ENCODE data around the gene MBP. TPM values are rescaled to one million over a fixed set of nuclear protein-coding genes. Genes with fewer than 3 reads are reported as not detected.
"Not testable (repeated sequence)": the region's sequence is repeated elsewhere in the genome, so short reads cannot be mapped to it uniquely, and the experiment has no call there.

The MBP gene
- total and polyA plus RNA-seq, 2 experiments from 2014 or later, result 18.4 to 22.9 TPM

- no peak for TF ChIP-seq ZNF462 (CRISPR knock-in tag; IDR thresholded peaks at IDR 0.05)
- no peak for TF ChIP-seq CREB1 (CRISPR knock-in tag; IDR thresholded peaks at IDR 0.05; ENCODE audit: low read depth)
- no peak for TF ChIP-seq STAT1 (IDR thresholded peaks at IDR 0.05; ENCODE audit: unreplicated experiment)
- no peak for TF ChIP-seq JUNB (IDR thresholded peaks at IDR 0.05; ENCODE audit: unreplicated experiment)
- TF ChIP-seq POLR2AphosphoS5 (IDR thresholded peaks at IDR 0.05; ENCODE audit: low read depth), result no peak
- TF ChIP-seq ETS1 (IDR thresholded peaks at IDR 0.05), result no peak
- no peak for TF ChIP-seq ZNF331 (CRISPR knock-in tag; IDR thresholded peaks at IDR 0.05; ENCODE audit: low read depth)
These were observed 184.2 kb downstream of the MBP start (continued) for GRCh38 chr18:76948345-76948744.

- not testable (repeated sequence) for H3K4me1 Mint-ChIP-seq; H3K4me3 ChIP-seq; H3K27me3 Mint-ChIP-seq (ENCODE audit: insufficient read depth, low read depth, poor library complexity); H3K4me2 ChIP-seq; H3K27ac Mint-ChIP-seq; H3K9me2 ChIP-seq (ENCODE audit: insufficient read depth); H3K9me3 Mint-ChIP-seq; DNase-seq (ENCODE audit: low spot score); H3K27me3 ChIP-seq (ENCODE audit: insufficient read depth); H3F3A ChIP-seq (replicated peaks; ENCODE audit: low read depth); H2AFZ ChIP-seq; H3K4me3 Mint-ChIP-seq; H3K27ac ChIP-seq (ENCODE audit: low read depth); H3K36me3 ChIP-seq (ENCODE audit: insufficient read depth); H3K4me1 ChIP-seq (ENCODE audit: insufficient read depth); H3K79me2 ChIP-seq (replicated peaks; ENCODE audit: insufficient read depth); H4K20me1 ChIP-seq (replicated peaks; ENCODE audit: insufficient read depth); ATAC-seq
- H3K36me3 Mint-ChIP-seq (ENCODE audit: low read depth), result peaks cover 29% of the 10 kb centered on the region
These were observed 188.2 kb downstream of the MBP start for GRCh38 chr18:76944346-76944745.

Data from GM23338 (cell line).